Stimulated activated effector memory CD8-positive, alpha-beta T cell treated with anti-CD3 and anti-CD28 coated beads, Interleukin-12 subunit alpha, Interleukin-12 subunit beta, amount 100 ng/mL, for 72 hours (primary cell): ENCODE data around the gene ARHGAP15.
A peak's percentile ranks its signal among the peaks of the same experiment; 100 is the strongest.

Experiments used
- ATAC-seq: fragments of 150-1000 bp; cut with Tn5 transposase; 2 replicates; pipeline ENCODE4 v1.10.0; 2021
- DNase-seq, 2 donors: peaks; one replicate each; pipeline ENCODE4 v3.0.0; 2021 to 2022; ENCODE audit warnings: low spot score in 2 of 2
- H3K27ac Mint-ChIP-seq: one replicate; pipeline ENCODE4 v1.8.0; 2022; ENCODE audit warnings: mild to moderate bottlenecking, mixed read lengths
- H3K36me3 Mint-ChIP-seq: one replicate; pipeline ENCODE4 v1.8.0; 2022; ENCODE audit warnings: mild to moderate bottlenecking, mixed read lengths
- H3K4me1 Mint-ChIP-seq: one replicate; pipeline ENCODE4 v1.8.0; 2022; ENCODE audit warnings: mixed read lengths
- H3K4me3 Mint-ChIP-seq: one replicate; pipeline ENCODE4 v1.8.0; 2022; ENCODE audit warnings: mild to moderate bottlenecking, mixed read lengths
- H3K9me3 Mint-ChIP-seq: one replicate; pipeline ENCODE4 v1.8.0; 2022; ENCODE audit warnings: mixed read lengths

ARHGAP15 gene

GRCh38 chr2:143640826-143641225 is 511.6 kb downstream of the ARHGAP15 start:
- Mint-ChIP-seq H3K27ac (no peak overlapping the region), H3K4me3 (no peak overlapping the region), H3K36me3 (peaks cover 25% of the 10 kb centered on the region), H3K9me3 (peaks cover 3% of the 10 kb centered on the region), H3K4me1 (peaks cover 11% of the 10 kb centered on the region)
- DNase-seq, result no peak
- ATAC-seq, result no peak

DNA sequence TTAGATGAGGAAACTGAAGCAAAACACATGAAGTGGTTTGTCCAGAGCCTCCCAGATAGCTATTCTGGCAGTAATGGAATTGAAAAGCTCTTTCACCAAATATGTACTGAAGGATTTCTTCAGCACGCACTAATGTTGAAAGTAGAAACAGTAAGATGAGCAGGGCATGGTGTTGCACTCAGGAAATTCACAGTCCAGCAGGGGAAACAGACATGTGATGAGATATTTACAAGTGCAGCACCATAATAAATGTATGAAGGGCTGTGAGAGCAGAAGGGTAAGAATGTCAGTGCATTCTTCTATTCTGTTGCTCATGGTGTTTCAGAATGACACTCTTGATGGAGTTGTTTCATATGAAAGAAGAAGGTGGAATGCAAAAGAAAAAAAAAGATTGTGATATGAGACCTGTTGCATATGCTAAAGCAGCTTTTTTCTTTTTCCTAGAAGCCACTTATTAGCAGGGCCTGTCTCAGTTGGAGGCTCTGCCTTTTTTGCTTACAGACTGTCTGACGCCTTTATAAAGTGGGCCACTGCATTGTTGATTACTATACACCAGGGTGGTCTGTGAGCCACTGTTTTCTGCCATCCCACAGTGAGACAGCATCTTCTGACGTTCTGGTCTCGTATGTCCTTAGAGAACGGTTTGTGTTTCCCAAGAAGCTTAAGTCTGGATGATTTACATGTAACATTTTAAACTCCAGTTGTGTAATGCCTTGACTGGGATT is 516.9 kb downstream of the ARHGAP15 start:
- Mint-ChIP-seq H3K4me1 (peaks cover 25% of the 10 kb centered on the region), H3K36me3 (peaks cover 18% of the 10 kb centered on the region), H3K4me3 (no peak overlapping the region), H3K9me3 (peaks cover under 1% of the 10 kb centered on the region), H3K27ac (peak overlapping the region; percentile 50)
- ATAC-seq, result peak; percentile 79
- no peak for DNase-seq

DNA sequence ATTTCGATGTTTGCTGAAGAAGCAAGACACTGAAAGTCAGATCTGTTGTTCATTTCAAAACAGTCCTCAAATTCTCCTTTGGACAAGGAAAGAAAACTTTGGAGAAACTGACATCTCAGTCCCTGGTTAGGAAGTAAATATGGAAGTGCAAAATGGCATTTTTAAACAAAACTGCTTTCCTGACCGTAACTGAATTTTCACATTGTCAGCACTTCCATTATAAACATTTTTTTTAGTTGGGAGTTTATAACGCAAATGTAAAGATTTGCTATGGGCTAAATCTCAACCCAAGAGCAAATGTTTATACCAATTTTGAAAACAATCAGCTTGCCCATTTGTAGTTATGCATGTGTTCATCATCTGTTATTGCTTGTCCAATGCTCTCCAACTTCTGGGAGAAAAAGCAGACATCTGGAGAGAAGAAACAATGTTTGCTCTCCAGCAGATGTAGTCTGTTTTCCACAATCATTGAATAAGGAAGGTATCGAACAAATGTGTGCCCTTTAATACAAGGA is 520.1 kb downstream of the ARHGAP15 start:
- peaks cover 17% of the 10 kb centered on the region for H3K4me1 Mint-ChIP-seq
- ATAC-seq (no peak), DNase-seq (no peak)
- H3K4me3 Mint-ChIP-seq, result no peak overlapping the region
- peaks cover 16% of the 10 kb centered on the region for H3K9me3 Mint-ChIP-seq
- no peak overlapping the region for H3K27ac Mint-ChIP-seq
- H3K36me3 Mint-ChIP-seq, result peaks cover 28% of the 10 kb centered on the region

DNA sequence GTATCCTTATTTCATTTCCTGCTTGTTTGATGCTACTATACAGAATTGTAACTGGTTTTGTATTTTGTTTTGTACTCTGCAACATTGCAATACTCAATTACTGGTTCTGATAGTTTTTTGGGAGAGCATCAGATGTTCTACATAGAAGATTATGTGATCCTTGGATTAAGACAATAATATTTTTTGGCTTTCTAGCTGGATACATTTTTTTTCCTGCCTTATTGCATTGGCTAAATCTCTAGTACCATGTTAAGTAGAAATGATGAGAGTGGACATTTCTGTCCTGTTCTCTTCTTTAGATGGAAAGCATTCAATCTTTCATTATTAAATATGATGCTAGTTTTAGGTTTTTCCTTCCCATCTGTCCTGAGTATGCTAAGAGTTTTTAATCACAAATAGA is 523.5 kb downstream of the ARHGAP15 start:
- Mint-ChIP-seq H3K4me1 (peaks cover 18% of the 10 kb centered on the region), H3K4me3 (no peak overlapping the region), H3K27ac (no peak overlapping the region), H3K36me3 (peaks cover 28% of the 10 kb centered on the region), H3K9me3 (peaks cover 16% of the 10 kb centered on the region)
- ATAC-seq, result no peak
- DNase-seq, result no peak

DNA sequence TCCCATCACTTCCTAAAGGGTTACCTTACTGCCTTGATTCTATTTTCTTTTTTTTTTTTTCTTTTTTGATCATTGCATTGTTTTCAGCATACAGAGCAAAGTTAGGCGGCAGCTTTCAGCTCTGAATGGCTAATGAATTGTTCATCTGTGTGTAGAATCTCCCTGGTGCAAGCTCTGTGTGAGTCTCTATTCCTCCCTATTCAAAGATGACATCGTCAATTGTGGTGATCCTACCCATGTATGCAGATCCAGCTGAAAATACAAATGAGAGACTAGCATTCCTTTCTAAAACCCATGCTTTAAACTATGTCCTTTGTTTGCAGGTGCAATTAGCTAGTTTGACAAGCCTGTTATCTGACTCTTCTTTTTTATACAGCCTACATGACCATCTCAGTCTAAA is 539.0 kb downstream of the ARHGAP15 start:
- H3K9me3 Mint-ChIP-seq, result no peaks in the 10 kb centered on the region
- DNase-seq (no peak), ATAC-seq (no peak)
- peaks cover 6% of the 10 kb centered on the region for H3K36me3 Mint-ChIP-seq
- peak overlapping the region; percentile 53 for H3K27ac Mint-ChIP-seq
- H3K4me3 Mint-ChIP-seq, result no peak overlapping the region
- peaks cover 6% of the 10 kb centered on the region for H3K4me1 Mint-ChIP-seq

DNA sequence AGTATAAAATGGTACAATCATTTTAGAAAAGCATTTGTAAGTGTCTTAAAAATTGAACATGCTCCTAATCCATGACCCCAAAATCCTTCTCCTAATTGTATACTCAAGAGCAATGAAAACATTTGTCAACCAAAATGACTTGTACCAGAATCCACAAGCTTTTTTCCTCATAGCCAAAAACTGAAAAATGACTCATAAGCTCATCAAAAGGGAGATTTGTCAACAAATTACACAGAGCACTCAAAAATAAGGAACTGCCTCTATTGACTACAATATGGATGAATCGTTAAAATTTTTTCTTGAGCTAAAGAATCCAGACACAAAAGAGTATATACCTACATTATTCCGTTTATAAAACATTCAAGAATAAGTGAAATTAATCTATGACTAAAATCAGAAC is 544.8 kb downstream of the ARHGAP15 start:
- H3K27ac Mint-ChIP-seq, result no peak overlapping the region
- peaks cover 45% of the 10 kb centered on the region for H3K4me1 Mint-ChIP-seq
- H3K9me3 Mint-ChIP-seq, result peaks cover 3% of the 10 kb centered on the region
- DNase-seq, result no peak
- no peak overlapping the region for H3K4me3 Mint-ChIP-seq
- ATAC-seq, result no peak
- peaks cover 6% of the 10 kb centered on the region for H3K36me3 Mint-ChIP-seq

DNA sequence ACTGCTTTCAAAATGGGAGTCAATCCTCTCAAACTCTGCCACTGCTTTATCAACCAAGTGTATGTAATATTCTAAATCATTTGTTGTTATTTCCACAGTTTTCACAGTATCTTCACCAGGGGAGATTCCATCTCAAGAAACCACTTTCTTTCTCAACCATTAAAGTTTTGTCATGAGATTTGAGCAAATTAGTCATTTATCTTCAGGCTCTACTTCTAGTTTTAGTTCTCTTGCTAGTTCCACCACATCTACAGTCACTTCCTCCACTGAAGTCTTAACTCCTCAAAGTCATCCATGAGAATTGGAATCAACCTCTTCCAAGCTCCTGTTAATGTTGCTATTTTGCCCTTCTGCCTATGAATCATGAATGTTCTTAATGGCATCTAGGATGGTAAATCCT is 545.8 kb downstream of the ARHGAP15 start:
- peaks cover 6% of the 10 kb centered on the region for H3K36me3 Mint-ChIP-seq
- peaks cover 44% of the 10 kb centered on the region for H3K4me1 Mint-ChIP-seq
- H3K9me3 Mint-ChIP-seq, result peaks cover 3% of the 10 kb centered on the region
- no peak overlapping the region for H3K4me3 Mint-ChIP-seq
- H3K27ac Mint-ChIP-seq, result no peak overlapping the region
- peak; percentile 80 for ATAC-seq
- DNase-seq, result no peak

GRCh38 chr2:143679617-143680016 is 550.4 kb downstream of the ARHGAP15 start:
- Mint-ChIP-seq H3K36me3 (no peaks in the 10 kb centered on the region), H3K4me3 (no peak overlapping the region), H3K9me3 (peaks cover 3% of the 10 kb centered on the region), H3K27ac (no peak overlapping the region), H3K4me1 (peaks cover 31% of the 10 kb centered on the region)
- ATAC-seq, result no peak
- DNase-seq, result no peak

- Mint-ChIP-seq H3K4me3 (no peak overlapping the region), H3K27ac (no peak overlapping the region), H3K4me1 (peaks cover 19% of the 10 kb centered on the region), H3K9me3 (peaks cover 3% of the 10 kb centered on the region), H3K36me3 (no peaks in the 10 kb centered on the region)
- DNase-seq, result no peak
- no peak for ATAC-seq
These were observed 551.7 kb downstream of the ARHGAP15 start for GRCh38 chr2:143680885-143681405.

DNA sequence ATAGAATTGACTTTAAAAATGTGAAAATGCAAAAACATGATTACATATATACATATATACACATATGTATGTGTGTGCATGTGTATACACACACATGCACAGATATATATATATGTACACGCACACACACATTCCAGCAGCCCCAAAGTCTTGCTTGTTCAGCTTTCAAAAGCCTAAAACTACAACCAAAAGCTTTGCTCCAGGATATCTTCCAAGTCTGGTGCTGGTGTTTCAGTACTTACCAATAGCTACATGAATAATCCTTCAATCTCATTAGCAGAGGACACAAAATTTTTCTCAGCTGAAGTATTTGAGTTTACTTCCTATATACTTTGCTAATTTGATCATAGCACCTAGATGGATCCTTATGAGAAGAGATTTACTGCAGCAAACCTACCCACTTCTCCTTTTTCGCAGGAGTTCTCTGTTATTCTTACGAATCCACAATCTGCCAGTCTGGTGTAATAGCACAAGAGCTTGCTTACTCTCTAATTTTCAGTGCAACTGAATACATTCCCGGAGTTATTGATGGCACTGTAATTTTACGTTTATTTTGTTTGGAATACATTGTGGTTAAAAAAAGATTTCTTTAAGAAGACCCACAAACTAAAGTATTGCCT is 553.3 kb downstream of the ARHGAP15 start:
- peaks cover 11% of the 10 kb centered on the region for H3K4me1 Mint-ChIP-seq
- H3K4me3 Mint-ChIP-seq, result no peak overlapping the region
- H3K36me3 Mint-ChIP-seq, result no peaks in the 10 kb centered on the region
- no peak for DNase-seq
- no peak for ATAC-seq
- H3K9me3 Mint-ChIP-seq, result peaks cover 1% of the 10 kb centered on the region
- H3K27ac Mint-ChIP-seq, result no peak overlapping the region

GRCh38 chr2:143683977-143684376 is 554.8 kb downstream of the ARHGAP15 start:
- Mint-ChIP-seq H3K4me1 (peaks cover 15% of the 10 kb centered on the region), H3K36me3 (no peaks in the 10 kb centered on the region), H3K4me3 (no peak overlapping the region), H3K27ac (no peak overlapping the region), H3K9me3 (no peaks in the 10 kb centered on the region)
- DNase-seq (no peak), ATAC-seq (no peak)

DNA sequence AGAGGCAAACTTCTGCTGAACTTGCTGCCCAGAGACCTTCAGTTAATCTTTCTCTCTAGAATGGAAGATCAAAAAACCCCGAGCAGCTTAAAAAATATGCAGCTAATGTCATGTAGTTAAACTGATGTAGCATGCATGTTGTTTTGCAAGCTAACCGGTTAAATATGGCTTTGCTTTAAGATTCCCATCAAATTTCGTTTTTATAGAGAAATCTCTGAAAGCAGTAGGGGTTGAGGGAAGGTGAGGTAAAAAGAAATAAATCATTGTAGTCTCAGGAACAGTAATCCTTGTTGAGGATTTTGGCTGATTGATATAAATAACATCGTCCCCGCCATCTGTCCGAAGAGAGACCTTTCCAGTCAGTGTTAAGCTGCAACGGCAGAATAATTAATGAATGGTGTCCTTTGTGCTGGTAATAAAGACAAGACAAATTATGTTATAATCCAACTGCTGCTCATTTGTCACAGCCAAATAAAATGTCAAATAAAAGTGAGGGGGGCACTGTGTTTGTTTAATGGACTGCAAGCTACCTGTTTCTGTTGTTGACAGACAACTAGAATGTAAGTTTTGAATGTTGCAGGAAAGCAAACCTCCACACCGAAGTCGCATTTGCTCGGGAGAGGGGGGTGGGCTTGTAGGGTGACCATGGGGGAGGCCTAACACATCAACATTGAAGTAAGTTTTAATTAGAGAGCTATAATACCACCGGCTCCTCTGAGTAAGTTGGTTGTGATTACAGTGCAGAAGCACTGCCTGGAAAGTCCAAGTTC is 555.5 kb downstream of the ARHGAP15 start:
- Mint-ChIP-seq H3K4me1 (peaks cover 22% of the 10 kb centered on the region), H3K36me3 (no peaks in the 10 kb centered on the region), H3K27ac (no peak overlapping the region), H3K4me3 (no peak overlapping the region), H3K9me3 (no peaks in the 10 kb centered on the region)
- ATAC-seq, result no peak
- DNase-seq, result no peak

- peaks cover 26% of the 10 kb centered on the region for H3K4me1 Mint-ChIP-seq
- DNase-seq (no peak), ATAC-seq (no peak)
- H3K9me3 Mint-ChIP-seq, result no peaks in the 10 kb centered on the region
- no peaks in the 10 kb centered on the region for H3K36me3 Mint-ChIP-seq
- H3K27ac Mint-ChIP-seq, result no peak overlapping the region
- no peak overlapping the region for H3K4me3 Mint-ChIP-seq
These were observed 556.3 kb downstream of the ARHGAP15 start for GRCh38 chr2:143685421-143686078.

DNA sequence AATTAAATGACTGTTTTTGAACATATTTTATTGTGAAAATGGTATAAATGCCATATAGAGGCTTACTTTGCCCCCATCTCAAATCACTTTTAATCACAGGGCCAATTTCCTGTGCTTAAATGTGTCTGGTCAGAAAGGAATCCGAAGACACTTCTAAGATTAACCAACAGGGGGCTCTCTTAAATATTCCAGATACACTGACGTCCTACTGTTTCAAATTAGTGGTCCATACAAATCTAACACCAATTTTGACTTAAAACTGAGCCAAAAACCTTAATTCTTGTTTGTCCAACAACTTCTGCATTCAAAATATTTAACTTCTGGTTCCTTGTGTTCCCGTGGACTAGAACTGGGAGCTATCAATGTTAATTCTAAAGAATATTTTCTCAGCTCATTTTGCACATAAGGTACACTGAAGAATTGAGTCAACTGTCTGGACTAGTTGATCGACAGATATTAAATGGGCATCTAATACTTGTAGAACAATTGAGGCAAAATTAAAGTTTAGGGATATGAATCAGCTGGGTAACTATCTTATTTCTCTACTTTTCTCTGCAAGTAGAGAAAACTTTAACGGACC is 557.5 kb downstream of the ARHGAP15 start:
- Mint-ChIP-seq H3K27ac (peak overlapping the region; percentile 43), H3K36me3 (no peaks in the 10 kb centered on the region), H3K9me3 (no peaks in the 10 kb centered on the region), H3K4me1 (peaks cover 36% of the 10 kb centered on the region), H3K4me3 (no peak overlapping the region)
- no peak for DNase-seq
- ATAC-seq, result no peak

GRCh38 chr2:143688248-143688647 is 559.0 kb downstream of the ARHGAP15 start:
- H3K9me3 Mint-ChIP-seq, result no peaks in the 10 kb centered on the region
- DNase-seq (no peak), ATAC-seq (no peak)
- no peak overlapping the region for H3K4me3 Mint-ChIP-seq
- no peaks in the 10 kb centered on the region for H3K36me3 Mint-ChIP-seq
- H3K27ac Mint-ChIP-seq, result no peak overlapping the region
- H3K4me1 Mint-ChIP-seq, result peaks cover 42% of the 10 kb centered on the region
